Measurements from ENCODE around the gene FKBP7. TPM values are rescaled to one million over a fixed set of nuclear protein-coding genes. Genes with fewer than 3 reads are reported as not detected.

Gene FKBP7, protein sequence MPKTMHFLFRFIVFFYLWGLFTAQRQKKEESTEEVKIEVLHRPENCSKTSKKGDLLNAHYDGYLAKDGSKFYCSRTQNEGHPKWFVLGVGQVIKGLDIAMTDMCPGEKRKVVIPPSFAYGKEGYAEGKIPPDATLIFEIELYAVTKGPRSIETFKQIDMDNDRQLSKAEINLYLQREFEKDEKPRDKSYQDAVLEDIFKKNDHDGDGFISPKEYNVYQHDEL
- 49.8 and 49.9 TPM in 2 replicates for total RNA-seq

GRCh38 chr2:178478439-178479274 is at the start of gene FKBP7:
Gene FKBP7 (minus strand): TSS chr2:178478600. CDS start chr2:178478499, 101 bp downstream.

DNA sequence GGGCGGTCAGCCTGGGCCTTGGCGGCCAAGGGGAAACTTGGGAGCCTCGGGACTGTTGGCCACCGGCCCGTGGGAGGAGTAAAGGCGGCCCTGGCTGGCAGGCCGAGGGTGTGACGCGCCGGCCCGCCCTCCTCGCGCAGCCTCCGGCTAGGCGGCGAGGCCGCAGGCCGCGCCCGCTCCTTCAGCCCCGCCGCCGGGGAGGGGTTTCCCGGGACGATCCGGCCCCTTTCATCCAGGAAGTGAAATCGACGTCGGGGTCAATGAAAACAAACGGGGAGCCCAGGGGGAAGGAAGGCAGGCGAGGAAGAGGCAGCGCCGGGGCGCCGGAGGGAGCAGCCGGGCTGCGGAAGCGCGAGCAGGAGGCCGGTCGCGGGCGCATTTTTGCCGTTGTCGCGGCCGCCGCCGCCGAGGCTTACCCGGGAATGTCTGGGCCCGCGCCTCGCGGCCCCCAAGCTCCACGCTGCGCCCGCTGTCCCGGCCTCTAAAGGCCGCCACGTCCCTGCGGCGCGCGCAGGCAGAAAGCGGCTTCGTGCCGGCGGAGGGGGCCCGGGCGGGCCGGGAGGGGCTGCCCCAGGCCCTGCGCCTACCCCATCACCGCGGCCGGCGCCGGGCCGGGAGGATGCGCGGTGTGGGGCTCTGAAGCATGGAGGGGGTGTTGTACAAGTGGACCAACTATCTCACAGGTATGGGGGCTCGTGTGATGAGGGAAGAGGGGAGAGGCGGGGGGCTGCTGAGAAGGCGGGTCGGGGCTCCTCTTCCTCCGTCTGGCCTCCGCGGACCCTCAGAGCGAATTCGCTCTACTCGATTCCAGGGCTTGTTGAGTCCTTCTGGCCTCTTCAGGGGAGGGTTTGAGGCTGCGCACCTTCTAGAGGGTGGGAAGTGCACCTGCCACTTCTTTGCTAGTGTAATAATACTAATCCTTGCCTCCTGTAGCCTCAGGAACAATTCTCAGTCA is 2.1 kb upstream of the FKBP7 start, which contains the start of gene PLEKHA3:
Gene PLEKHA3 (plus strand): TSS at position 231 of the 955 bp plus-strand sequence. CDS start 413 bp downstream, at position 644.

DNA sequence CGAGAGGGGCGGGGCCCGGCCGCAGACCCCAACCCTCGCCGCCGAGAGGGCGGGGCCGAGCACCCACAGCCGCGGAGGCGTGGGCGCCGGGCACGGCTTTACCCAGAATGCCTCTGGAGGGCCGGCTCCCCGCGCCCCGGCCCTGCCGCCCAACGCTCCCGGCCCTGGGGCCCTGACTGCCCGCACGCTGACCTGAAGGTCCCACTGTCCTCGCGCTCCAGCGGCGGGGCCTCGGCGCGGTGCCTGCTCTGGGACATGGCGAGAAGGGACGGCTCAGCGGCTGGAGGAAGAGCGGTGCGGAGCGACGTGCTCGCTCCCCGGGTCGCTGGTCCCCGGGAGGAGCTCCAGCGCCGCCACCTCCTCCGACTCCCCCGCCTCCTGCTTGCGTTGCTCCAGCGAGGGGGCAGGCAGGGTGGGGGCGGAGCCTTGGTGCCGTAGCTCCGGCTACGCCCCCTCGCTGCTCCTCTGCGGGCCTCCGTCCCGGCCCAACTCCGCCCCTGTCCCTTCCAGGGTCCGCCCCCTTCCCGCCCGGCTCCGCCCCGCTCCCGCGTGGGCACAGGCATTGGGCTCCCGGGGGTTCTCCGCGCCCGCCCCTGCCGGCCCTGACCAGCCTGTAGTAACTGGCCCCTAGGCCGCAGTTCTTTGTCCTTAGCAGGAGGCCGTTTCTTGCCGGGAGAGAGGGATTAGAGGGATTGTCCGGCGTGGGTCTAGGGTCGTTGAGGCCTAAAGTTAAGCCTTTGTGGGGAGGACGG is 27.4 kb downstream of the FKBP7 start, which contains the start of the genes PJVK and PRKRA:
Gene PJVK (plus strand): TSS at position 605 of the 752 bp plus-strand sequence. CDS start 2,032 bp downstream, outside the sequence.
Gene PRKRA (minus strand): TSS at position 402 of the 752 bp plus-strand sequence. CDS start 145 bp downstream, at position 257.

Other genes starting within 250 kb of the FKBP7 start
- 48.4 and 52.1 TPM in 2 replicates for gene PRKRA, start 27.4 kb downstream of the FKBP7 start, total RNA-seq
- gene PJVK, start 27.2 kb downstream of the FKBP7 start, total RNA-seq: 2.0 and 2.5 TPM in 2 replicates
- 4.5 and 4.8 TPM in 2 replicates for gene PLEKHA3, start 1.9 kb upstream of the FKBP7 start, total RNA-seq